Measurements from ENCODE around the gene WDFY2.
"Not testable (repeated sequence)": the region's sequence is repeated elsewhere in the genome, so short reads cannot be mapped to it uniquely, and the experiment has no call there.

Gene WDFY2

GRCh38 chr13:51564252-51564651 is 20.0 kb upstream of the WDFY2 start:
- no peak for DNase-seq (ENCODE audit: low spot score)

- no peak for DNase-seq (ENCODE audit: low spot score)
These were observed 19.6 kb upstream of the WDFY2 start for GRCh38 chr13:51564671-51565070.

GRCh38 chr13:51569001-51569400 is 15.3 kb upstream of the WDFY2 start:
- DNase-seq (ENCODE audit: low spot score): not testable (repeated sequence)

- DNase-seq (ENCODE audit: low spot score): no peak
These were observed 7.5 kb upstream of the WDFY2 start for GRCh38 chr13:51576754-51577153.

- no peak for DNase-seq (ENCODE audit: low spot score)
These were observed 6.6 kb upstream of the WDFY2 start for GRCh38 chr13:51577690-51578089.

GRCh38 chr13:51579676-51580075 is 4.6 kb upstream of the WDFY2 start:
- no peak for DNase-seq (ENCODE audit: low spot score)

- no peak for DNase-seq (ENCODE audit: low spot score)
These were observed 3.0 kb upstream of the WDFY2 start for GRCh38 chr13:51581148-51581820.

GRCh38 chr13:51583469-51583874 is 790 bp upstream of the WDFY2 start:
- DNase-seq (ENCODE audit: low spot score): no peak

GRCh38 chr13:51584731-51585672 is 740 bp downstream of the WDFY2 start:
- no peak for DNase-seq (ENCODE audit: low spot score)

GRCh38 chr13:51585696-51586095 is 1.4 kb downstream of the WDFY2 start:
- no peak for DNase-seq (ENCODE audit: low spot score)

GRCh38 chr13:51587372-51587771 is 3.1 kb downstream of the WDFY2 start:
- no peak for DNase-seq (ENCODE audit: low spot score)

- DNase-seq (ENCODE audit: low spot score): no peak
These were observed 4.2 kb downstream of the WDFY2 start for GRCh38 chr13:51588406-51588949.

GRCh38 chr13:51589793-51590192 is 5.5 kb downstream of the WDFY2 start:
- no peak for DNase-seq (ENCODE audit: low spot score)

- DNase-seq (ENCODE audit: low spot score): no peak
These were observed 6.1 kb downstream of the WDFY2 start for GRCh38 chr13:51590231-51590970.

- peak; percentile 86 for DNase-seq (ENCODE audit: low spot score)
These were observed 6.8 kb downstream of the WDFY2 start for GRCh38 chr13:51590971-51591627.

GRCh38 chr13:51591938-51592337 is 7.7 kb downstream of the WDFY2 start:
- not testable (repeated sequence) for DNase-seq (ENCODE audit: low spot score)

- no peak for DNase-seq (ENCODE audit: low spot score)
These were observed 10.2 kb downstream of the WDFY2 start for GRCh38 chr13:51594432-51594831.

GRCh38 chr13:51595416-51595815 is 11.2 kb downstream of the WDFY2 start:
- no peak for DNase-seq (ENCODE audit: low spot score)

- DNase-seq (ENCODE audit: low spot score): no peak
These were observed 12.3 kb downstream of the WDFY2 start for GRCh38 chr13:51596541-51596940.

GRCh38 chr13:51599444-51600176 is 15.3 kb downstream of the WDFY2 start:
- DNase-seq (ENCODE audit: low spot score): no peak

GRCh38 chr13:51600703-51601102 is 16.4 kb downstream of the WDFY2 start:
- no peak for DNase-seq (ENCODE audit: low spot score)
